ENCODE measurements around the gene CACNB3. TPM values are rescaled to one million over a fixed set of nuclear protein-coding genes. Genes with fewer than 3 reads are reported as not detected.

The CACNB3 gene
- total and polyA plus RNA-seq, 11 donors: 3.2 to 11.2 (median 5.3) TPM

DNA sequence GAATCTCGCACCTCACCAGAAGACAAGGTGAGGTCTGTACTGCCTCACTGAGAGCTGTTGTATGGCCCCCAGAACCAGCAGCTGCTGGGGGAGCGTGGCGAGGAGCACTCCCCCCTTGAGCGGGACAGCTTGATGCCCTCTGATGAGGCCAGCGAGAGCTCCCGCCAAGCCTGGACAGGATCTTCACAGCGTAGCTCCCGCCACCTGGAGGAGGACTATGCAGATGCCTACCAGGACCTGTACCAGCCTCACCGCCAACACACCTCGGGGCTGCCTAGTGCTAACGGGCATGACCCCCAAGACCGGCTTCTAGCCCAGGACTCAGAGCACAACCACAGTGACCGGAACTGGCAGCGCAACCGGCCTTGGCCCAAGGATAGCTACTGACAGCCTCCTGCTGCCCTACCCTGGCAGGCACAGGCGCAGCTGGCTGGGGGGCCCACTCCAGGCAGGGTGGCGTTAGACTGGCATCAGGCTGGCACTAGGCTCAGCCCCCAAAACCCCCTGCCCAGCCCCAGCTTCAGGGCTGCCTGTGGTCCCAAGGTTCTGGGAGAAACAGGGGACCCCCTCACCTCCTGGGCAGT, 9.3 kb downstream of the CACNB3 start:
- intact Hi-C loops (cut with DNase I): no loop called here
- no peaks in the 10 kb centered on the region for H3K9me3 ChIP-seq
- H3K4me1 ChIP-seq: no peaks in the 10 kb centered on the region
- no peaks in the 10 kb centered on the region for H3K27me3 ChIP-seq
- H3K4me3 ChIP-seq: no peak overlapping the region
- H3K36me3 ChIP-seq: peaks cover 2 to 72% (median 58%) of the 10 kb centered on the region in 9 donors
- peak in 1 of 4 donors; percentile 4 for ATAC-seq
- no peak overlapping the region for H3K27ac ChIP-seq
- TF ChIP-seq, protein P1, sequence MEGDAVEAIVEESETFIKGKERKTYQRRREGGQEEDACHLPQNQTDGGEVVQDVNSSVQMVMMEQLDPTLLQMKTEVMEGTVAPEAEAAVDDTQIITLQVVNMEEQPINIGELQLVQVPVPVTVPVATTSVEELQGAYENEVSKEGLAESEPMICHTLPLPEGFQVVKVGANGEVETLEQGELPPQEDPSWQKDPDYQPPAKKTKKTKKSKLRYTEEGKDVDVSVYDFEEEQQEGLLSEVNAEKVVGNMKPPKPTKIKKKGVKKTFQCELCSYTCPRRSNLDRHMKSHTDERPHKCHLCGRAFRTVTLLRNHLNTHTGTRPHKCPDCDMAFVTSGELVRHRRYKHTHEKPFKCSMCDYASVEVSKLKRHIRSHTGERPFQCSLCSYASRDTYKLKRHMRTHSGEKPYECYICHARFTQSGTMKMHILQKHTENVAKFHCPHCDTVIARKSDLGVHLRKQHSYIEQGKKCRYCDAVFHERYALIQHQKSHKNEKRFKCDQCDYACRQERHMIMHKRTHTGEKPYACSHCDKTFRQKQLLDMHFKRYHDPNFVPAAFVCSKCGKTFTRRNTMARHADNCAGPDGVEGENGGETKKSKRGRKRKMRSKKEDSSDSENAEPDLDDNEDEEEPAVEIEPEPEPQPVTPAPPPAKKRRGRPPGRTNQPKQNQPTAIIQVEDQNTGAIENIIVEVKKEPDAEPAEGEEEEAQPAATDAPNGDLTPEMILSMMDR (IDR thresholded peaks at IDR 0.05): no peak
- no peak for TF ChIP-seq POLR2A (IDR thresholded peaks at IDR 0.05)
- 86 to 96% (median 94%) methylated on average over 11 to 17 of the region's 17 CpGs for WGBS, 4 donors
- DNase-seq: no peak

DNA sequence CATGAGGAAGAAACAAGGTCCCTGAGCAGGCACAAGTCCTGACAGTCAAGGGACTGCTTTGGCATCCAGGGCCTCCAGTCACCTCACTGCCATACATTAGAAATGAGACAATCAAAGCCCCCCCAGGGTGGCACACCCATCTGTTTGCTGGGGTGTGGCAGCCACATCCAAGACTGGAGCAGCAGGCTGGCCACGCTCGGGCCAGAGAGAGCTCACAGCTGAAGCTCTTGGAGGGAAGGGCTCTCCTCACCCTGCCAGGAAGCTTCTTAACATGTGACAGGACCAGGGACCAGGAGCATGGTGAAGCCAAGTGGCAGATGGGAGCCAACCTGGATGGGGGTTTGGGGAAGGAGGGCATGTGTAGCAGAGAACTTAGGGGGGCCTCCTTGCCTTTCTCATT, 10.0 kb downstream of the CACNB3 start:
- H3K27ac ChIP-seq: no peak overlapping the region
- no peak for TF ChIP-seq POLR2A (IDR thresholded peaks at IDR 0.05)
- TF ChIP-seq, protein P1 (IDR thresholded peaks at IDR 0.05): no peak
- peaks cover 2 to 79% (median 65%) of the 10 kb centered on the region in 9 donors for H3K36me3 ChIP-seq
- intact Hi-C loops (cut with DNase I): no loop called here
- H3K4me3 ChIP-seq: no peak overlapping the region
- DNase-seq (no peak), ATAC-seq (no peak)
- H3K9me3 ChIP-seq: no peaks in the 10 kb centered on the region
- no peaks in the 10 kb centered on the region for H3K27me3 ChIP-seq
- 49 to 76% (median 62%) methylated on average over 2 of the region's 2 CpGs for WGBS, 4 donors
- H3K4me1 ChIP-seq: no peaks in the 10 kb centered on the region

DNA sequence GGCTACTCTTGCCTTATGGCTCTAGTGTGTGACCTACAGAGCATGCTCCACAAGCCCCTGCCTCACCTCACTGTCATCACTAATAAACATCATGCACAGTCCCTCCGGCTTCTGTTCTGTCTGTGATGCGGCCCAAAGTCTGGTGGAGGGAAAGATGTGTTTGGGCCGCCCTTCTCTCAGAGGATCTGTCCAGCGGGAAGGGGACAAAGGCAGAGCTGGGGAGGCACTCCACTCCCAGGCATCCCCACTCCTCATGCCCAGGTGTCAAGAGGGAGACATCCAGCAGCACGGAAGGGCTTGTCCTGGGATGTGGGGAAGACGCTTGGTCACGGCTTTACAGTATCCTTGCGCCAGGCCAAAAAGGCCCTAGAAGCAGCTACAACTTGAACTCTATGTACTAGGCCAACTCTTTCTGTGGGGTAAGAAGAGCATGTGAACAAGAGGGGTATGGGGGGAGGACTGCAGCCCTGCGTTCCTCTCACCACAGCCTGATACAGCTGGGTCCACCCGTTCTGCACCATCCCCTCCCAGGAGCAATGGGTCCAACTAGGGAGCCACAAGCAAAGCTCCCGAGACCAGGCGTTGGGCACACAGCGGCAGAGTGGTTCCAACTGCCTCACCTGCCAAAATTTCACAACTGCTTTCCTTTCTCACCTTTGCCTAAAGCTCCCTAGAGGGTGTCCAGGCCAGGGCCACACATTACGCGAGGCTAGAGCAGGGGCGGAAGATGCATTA, 10.7 kb downstream of the CACNB3 start:
- H3K27me3 ChIP-seq: no peaks in the 10 kb centered on the region
- no peaks in the 10 kb centered on the region for H3K9me3 ChIP-seq
- intact Hi-C loops (cut with DNase I): no loop called here
- no peak overlapping the region for H3K27ac ChIP-seq
- DNase-seq (no peak), ATAC-seq (no peak)
- H3K4me3 ChIP-seq: no peak overlapping the region
- TF ChIP-seq, protein P1 (IDR thresholded peaks at IDR 0.05): no peak
- TF ChIP-seq POLR2A (IDR thresholded peaks at IDR 0.05): no peak
- WGBS, 4 donors: 90 to 93% (median 92%) methylated on average over 13 to 16 of the region's 16 CpGs
- no peaks in the 10 kb centered on the region for H3K4me1 ChIP-seq
- H3K36me3 ChIP-seq: peaks cover 2 to 85% (median 72%) of the 10 kb centered on the region in 9 donors

DNA sequence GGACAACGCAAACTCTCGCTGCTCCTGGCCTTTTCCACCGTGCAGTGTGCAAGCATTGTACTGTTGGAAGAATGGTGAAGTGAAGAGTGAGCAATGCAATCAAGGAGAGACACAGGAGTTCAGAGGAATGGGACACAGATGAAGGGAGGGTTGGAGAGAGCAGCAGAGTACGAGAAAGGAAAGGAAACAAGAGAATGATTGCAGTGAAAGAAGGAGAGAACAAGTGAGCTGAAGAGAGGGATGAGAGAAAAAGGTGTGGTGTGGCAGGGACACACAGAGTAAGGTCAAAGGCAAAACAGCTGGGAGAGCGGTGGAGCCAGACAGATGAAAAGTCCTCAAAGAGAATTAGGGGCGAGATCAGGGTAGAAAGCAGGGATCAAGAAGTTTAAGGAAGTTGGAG, 13.0 kb downstream of the CACNB3 start:
- H3K36me3 ChIP-seq: peaks cover 2 to 98% (median 91%) of the 10 kb centered on the region in 9 donors
- TF ChIP-seq, protein P1 (IDR thresholded peaks at IDR 0.05): no peak
- no peak for TF ChIP-seq POLR2A (IDR thresholded peaks at IDR 0.05)
- 89 to 94% (median 90%) methylated on average over 6 of the region's 6 CpGs for WGBS, 4 donors

More for the DNA sequence above, 13.0 kb downstream of the CACNB3 start:
- Histone ChIP-seq H3K4me1 (no peaks in the 10 kb centered on the region), H3K27ac (no peak overlapping the region), H3K9me3 (no peaks in the 10 kb centered on the region), H3K27me3 (no peaks in the 10 kb centered on the region), H3K4me3 (no peak overlapping the region)
- peak in 1 of 5 donors; percentile 14 for DNase-seq
- ATAC-seq: no peak
- intact Hi-C loops (cut with DNase I): no loop called here

All from heart left ventricle (tissue), 16 donors.